Measurements from ENCODE around the gene PNPLA1. TPM values are rescaled to one million over a fixed set of nuclear protein-coding genes. Genes with fewer than 3 reads are reported as not detected.

Gene PNPLA1
- polyA plus RNA-seq, 1 donor (not counting 4 experiments of a cell fraction or from before 2014, with no cell fraction given) = 0.14 TPM

GRCh38 chr6:36326356-36326995 is 56.6 kb downstream of the PNPLA1 start:
- Histone ChIP-seq H3K9ac (ENCODE audit: control insufficient read depth, extremely low read depth, insufficient read depth, low read length) (no peak overlapping the region), H3K9me1 (ENCODE audit: control insufficient read depth, extremely low read depth, insufficient read depth, low read length) (no peaks in the 10 kb centered on the region), H3K27me3 (ENCODE audit: control insufficient read depth, extremely low read depth, insufficient read depth, low read length) (peaks cover 20% of the 10 kb centered on the region), H3K4me1 (ENCODE audit: control insufficient read depth, extremely low read depth, insufficient read depth, low read length) (no peaks in the 10 kb centered on the region), H3K36me3 (ENCODE audit: control insufficient read depth in 2 of 2, extremely low read depth in 1 of 2, insufficient read depth in 2 of 2, low read length in 2 of 2) (no peaks in the 10 kb centered on the region), H4K20me1 (ENCODE audit: control insufficient read depth, extremely low read depth, insufficient read depth, low read length) (no peaks in the 10 kb centered on the region), H3K9me3 (ENCODE audit: control insufficient read depth, low read depth, low read length) (no peaks in the 10 kb centered on the region), H2AFZ (ENCODE audit: control insufficient read depth, low read length) (no peak overlapping the region), H3K79me2 (ENCODE audit: control insufficient read depth, insufficient read depth, low read length) (no peaks in the 10 kb centered on the region), H3K27ac (ENCODE audit: control insufficient read depth, insufficient read depth, low read length) (no peak overlapping the region), H3K4me3 (ENCODE audit: control insufficient read depth in 2 of 3, extremely low read depth in 1 of 3, insufficient read depth in 2 of 3, low read depth in 1 of 3, low read length in 3 of 3) (no peak overlapping the region), H3K4me2 (ENCODE audit: control insufficient read depth, extremely low read depth, insufficient read depth, low read depth, low read length) (no peak overlapping the region)
- dilution Hi-C loops (cut with MboI; ENCODE audit: extremely low pct_ligation_motif_present, low sequenced_read_pairs) = no loop called here
- TF ChIP-seq EZH2 (IDR thresholded peaks at IDR 0.05; ENCODE audit: low read length) (no peak), CTCF (optimal IDR thresholded peaks at IDR 0.05 in 1 of 3, IDR thresholded peaks at IDR 0.05 in 1 of 3, conservative IDR thresholded peaks at IDR 0.05 in 1 of 3; ENCODE audit: extremely low read depth in 1 of 3, insufficient read depth in 2 of 3, low read length in 3 of 3) (no peak)
- FAIRE-seq (no peak), DNase-seq (ENCODE audit: low read depth, low spot score) (no peak)

- no peaks in the 10 kb centered on the region for H3K4me1 ChIP-seq (ENCODE audit: control insufficient read depth, extremely low read depth, insufficient read depth, low read length)
- TF ChIP-seq EZH2 (IDR thresholded peaks at IDR 0.05; ENCODE audit: low read length) (no peak), CTCF (optimal IDR thresholded peaks at IDR 0.05 in 1 of 3, IDR thresholded peaks at IDR 0.05 in 1 of 3, conservative IDR thresholded peaks at IDR 0.05 in 1 of 3; ENCODE audit: extremely low read depth in 1 of 3, insufficient read depth in 2 of 3, low read length in 3 of 3) (no peak)
- no peak overlapping the region for H3K9ac ChIP-seq (ENCODE audit: control insufficient read depth, extremely low read depth, insufficient read depth, low read length)
- H3K79me2 ChIP-seq (ENCODE audit: control insufficient read depth, insufficient read depth, low read length) = no peaks in the 10 kb centered on the region
- no peak overlapping the region for H3K4me3 ChIP-seq (ENCODE audit: control insufficient read depth in 2 of 3, extremely low read depth in 1 of 3, insufficient read depth in 2 of 3, low read depth in 1 of 3, low read length in 3 of 3)
- no peaks in the 10 kb centered on the region for H3K9me1 ChIP-seq (ENCODE audit: control insufficient read depth, extremely low read depth, insufficient read depth, low read length)
- H3K9me3 ChIP-seq (ENCODE audit: control insufficient read depth, low read depth, low read length) = no peaks in the 10 kb centered on the region
- FAIRE-seq (no peak), DNase-seq (ENCODE audit: low read depth, low spot score) (no peak)
- H2AFZ ChIP-seq (ENCODE audit: control insufficient read depth, low read length) = no peak overlapping the region
- dilution Hi-C loops (cut with MboI; ENCODE audit: extremely low pct_ligation_motif_present, low sequenced_read_pairs) = no loop called here
- H3K27ac ChIP-seq (ENCODE audit: control insufficient read depth, insufficient read depth, low read length) = no peak overlapping the region
- H3K4me2 ChIP-seq (ENCODE audit: control insufficient read depth, extremely low read depth, insufficient read depth, low read depth, low read length) = no peak overlapping the region
- H3K36me3 ChIP-seq (ENCODE audit: control insufficient read depth in 2 of 2, extremely low read depth in 1 of 2, insufficient read depth in 2 of 2, low read length in 2 of 2) = no peaks in the 10 kb centered on the region
- H4K20me1 ChIP-seq (ENCODE audit: control insufficient read depth, extremely low read depth, insufficient read depth, low read length) = no peaks in the 10 kb centered on the region
- H3K27me3 ChIP-seq (ENCODE audit: control insufficient read depth, extremely low read depth, insufficient read depth, low read length) = peaks cover 25% of the 10 kb centered on the region
These were observed 57.5 kb downstream of the PNPLA1 start for GRCh38 chr6:36327226-36327918.

Data from keratinocyte (primary cell).